ENCODE data around the gene NCMAP. TPM values are rescaled to one million over a fixed set of nuclear protein-coding genes. Genes with fewer than 3 reads are reported as not detected.

NCMAP gene
- polyA plus RNA-seq, 2 of the 4 experiments (the other 2 are of a cell fraction), result 0.13 to 1.7 TPM

DNA sequence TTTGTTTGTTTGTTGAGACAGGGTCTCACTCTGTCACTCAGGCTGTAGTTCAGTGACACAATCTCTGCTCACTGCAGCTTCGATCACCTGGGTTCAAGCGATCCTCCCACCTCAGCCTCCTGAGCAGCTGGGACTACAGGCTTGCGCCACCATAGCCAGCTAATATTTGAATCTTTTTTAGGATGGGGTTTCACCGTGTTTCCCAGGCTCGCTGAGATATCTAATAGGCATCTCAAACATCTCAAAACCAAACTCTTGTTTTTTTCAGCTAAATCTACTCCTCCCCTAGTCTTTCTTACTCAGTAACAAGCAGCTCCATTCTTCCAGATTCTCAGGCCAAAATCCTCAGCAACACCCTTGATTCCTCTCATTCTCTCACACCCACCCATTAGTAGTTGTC lies 65.2 kb downstream of the NCMAP start (continued):
- TF ChIP-seq CTCF (IDR thresholded peaks at IDR 0.05) (no peak), EHMT2 (IDR thresholded peaks at IDR 0.05; ENCODE audit: low read depth) (no peak)

GRCh38 chr1:24622218-24622617 lies 66.3 kb downstream of the NCMAP start:
- no peak overlapping the region for H3K4me3 ChIP-seq
- no peak overlapping the region for H3K27ac ChIP-seq
- no peak overlapping the region for H3K4me2 ChIP-seq
- no peaks in the 10 kb centered on the region for H3K9me3 ChIP-seq
- DNase-seq (ENCODE audit: low read depth in 1 of 2, low spot score in 1 of 2) (no peak), FAIRE-seq (no peak), ATAC-seq (no peak)
- no peak for TF ChIP-seq CHD4 (IDR thresholded peaks at IDR 0.05; ENCODE audit: borderline replicate concordance)
- CTCF ChIA-PET, result interaction anchor here (0.9 to 1.3 kb wide), 3 partner anchors 9 to 13 kb away, joined by 3 to 8 read pairs (median 3); no protein-coding TSS in a partner anchor
- WGBS (ENCODE audit: missing lambda C conversion rate), result 59% methylated on average over 4 of the region's 4 CpGs
- no peaks in the 10 kb centered on the region for H3K4me1 ChIP-seq
- POLR2A ChIA-PET, result no interaction called here

GRCh38 chr1:24632832-24633175 lies 76.9 kb downstream of the NCMAP start:
- Histone ChIP-seq H3K4me2 (no peak overlapping the region), H3K27ac (no peak overlapping the region), H3K9me3 (no peaks in the 10 kb centered on the region), H3K4me3 (no peak overlapping the region), H3K4me1 (peaks cover 4% of the 10 kb centered on the region; the same call in 1 of the 3 replicates)
- DNase-seq (ENCODE audit: low read depth in 1 of 2, low spot score in 1 of 2) (no peak), FAIRE-seq (no peak), ATAC-seq (no peak)
- no peak for TF ChIP-seq FOSL2 (IDR thresholded peaks at IDR 0.05)
- no peak for TF ChIP-seq FOSL2 (CRISPR knock-in tag; IDR thresholded peaks at IDR 0.05)
- no peak for TF ChIP-seq CHD2 (IDR thresholded peaks at IDR 0.05; ENCODE audit: low read length, partially characterized antibody)
- TF ChIP-seq NFE2L2 (conservative IDR thresholded peaks at IDR 0.05; ENCODE audit: low read length), result no peak
- no peak for TF ChIP-seq MAX (IDR thresholded peaks at IDR 0.05)
- no peak for TF ChIP-seq EHF (CRISPR knock-in tag; IDR thresholded peaks at IDR 0.05)
- TF ChIP-seq CTCF (IDR thresholded peaks at IDR 0.05), result no peak
- TF ChIP-seq JUNB (IDR thresholded peaks at IDR 0.05), result no peak
- TF ChIP-seq HOXA7 (CRISPR knock-in tag; IDR thresholded peaks at IDR 0.05), result no peak
- TF ChIP-seq RAD21 (conservative IDR thresholded peaks at IDR 0.05 in 1 of 2, IDR thresholded peaks at IDR 0.05 in 1 of 2), result no peak
- no peak for TF ChIP-seq TP53 (CRISPR knock-in tag; IDR thresholded peaks at IDR 0.05)
- no peak for TF ChIP-seq SMC3 (IDR thresholded peaks at IDR 0.05)
- TF ChIP-seq EP300 (IDR thresholded peaks at IDR 0.05), result no peak
- TF ChIP-seq RARB (CRISPR knock-in tag; IDR thresholded peaks at IDR 0.05), result no peak
- TF ChIP-seq, protein P1, sequence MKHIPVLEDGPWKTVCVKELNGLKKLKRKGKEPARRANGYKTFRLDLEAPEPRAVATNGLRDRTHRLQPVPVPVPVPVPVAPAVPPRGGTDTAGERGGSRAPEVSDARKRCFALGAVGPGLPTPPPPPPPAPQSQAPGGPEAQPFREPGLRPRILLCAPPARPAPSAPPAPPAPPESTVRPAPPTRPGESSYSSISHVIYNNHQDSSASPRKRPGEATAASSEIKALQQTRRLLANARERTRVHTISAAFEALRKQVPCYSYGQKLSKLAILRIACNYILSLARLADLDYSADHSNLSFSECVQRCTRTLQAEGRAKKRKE (CRISPR knock-in tag; IDR thresholded peaks at IDR 0.05; ENCODE audit: low read depth), result no peak
- TF ChIP-seq, protein P2, sequence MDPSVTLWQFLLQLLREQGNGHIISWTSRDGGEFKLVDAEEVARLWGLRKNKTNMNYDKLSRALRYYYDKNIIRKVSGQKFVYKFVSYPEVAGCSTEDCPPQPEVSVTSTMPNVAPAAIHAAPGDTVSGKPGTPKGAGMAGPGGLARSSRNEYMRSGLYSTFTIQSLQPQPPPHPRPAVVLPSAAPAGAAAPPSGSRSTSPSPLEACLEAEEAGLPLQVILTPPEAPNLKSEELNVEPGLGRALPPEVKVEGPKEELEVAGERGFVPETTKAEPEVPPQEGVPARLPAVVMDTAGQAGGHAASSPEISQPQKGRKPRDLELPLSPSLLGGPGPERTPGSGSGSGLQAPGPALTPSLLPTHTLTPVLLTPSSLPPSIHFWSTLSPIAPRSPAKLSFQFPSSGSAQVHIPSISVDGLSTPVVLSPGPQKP (IDR thresholded peaks at IDR 0.05; ENCODE audit: low read depth, low read length), result no peak
- no peak for TF ChIP-seq RFX5 (IDR thresholded peaks at IDR 0.05)
- no peak for TF ChIP-seq MAFK (IDR thresholded peaks at IDR 0.05; ENCODE audit: partially characterized antibody)
- WGBS (ENCODE audit: missing lambda C conversion rate), result 100% methylated on average over 1 of the region's 1 CpG
- CTCF ChIA-PET, result interaction anchor here (1.1 to 1.5 kb wide), 4 partner anchors 24 to 241 kb away, joined by 3 to 5 read pairs (median 4); partner anchors contain the start of gene NIPAL3
- POLR2A ChIA-PET, result no interaction called here

All from A549 (cell line).